KBM-7 (cell line): ENCODE data around the gene MRGPRD.

Experiments used
- DNase-seq: peaks from one replicate; pipeline ENCODE4 v3.0.0-alpha.2; 2015
- in situ Hi-C: fragments of 300-500 bp; cut with MboI; formaldehyde crosslinking; loops from 2 replicates; pipeline ENCODE4 v1.14.3; 2020; ENCODE audit warnings: low sequenced_read_pairs, low pct_unique_long_range_greater_than_20kb, mixed read lengths

The MRGPRD gene

DNA sequence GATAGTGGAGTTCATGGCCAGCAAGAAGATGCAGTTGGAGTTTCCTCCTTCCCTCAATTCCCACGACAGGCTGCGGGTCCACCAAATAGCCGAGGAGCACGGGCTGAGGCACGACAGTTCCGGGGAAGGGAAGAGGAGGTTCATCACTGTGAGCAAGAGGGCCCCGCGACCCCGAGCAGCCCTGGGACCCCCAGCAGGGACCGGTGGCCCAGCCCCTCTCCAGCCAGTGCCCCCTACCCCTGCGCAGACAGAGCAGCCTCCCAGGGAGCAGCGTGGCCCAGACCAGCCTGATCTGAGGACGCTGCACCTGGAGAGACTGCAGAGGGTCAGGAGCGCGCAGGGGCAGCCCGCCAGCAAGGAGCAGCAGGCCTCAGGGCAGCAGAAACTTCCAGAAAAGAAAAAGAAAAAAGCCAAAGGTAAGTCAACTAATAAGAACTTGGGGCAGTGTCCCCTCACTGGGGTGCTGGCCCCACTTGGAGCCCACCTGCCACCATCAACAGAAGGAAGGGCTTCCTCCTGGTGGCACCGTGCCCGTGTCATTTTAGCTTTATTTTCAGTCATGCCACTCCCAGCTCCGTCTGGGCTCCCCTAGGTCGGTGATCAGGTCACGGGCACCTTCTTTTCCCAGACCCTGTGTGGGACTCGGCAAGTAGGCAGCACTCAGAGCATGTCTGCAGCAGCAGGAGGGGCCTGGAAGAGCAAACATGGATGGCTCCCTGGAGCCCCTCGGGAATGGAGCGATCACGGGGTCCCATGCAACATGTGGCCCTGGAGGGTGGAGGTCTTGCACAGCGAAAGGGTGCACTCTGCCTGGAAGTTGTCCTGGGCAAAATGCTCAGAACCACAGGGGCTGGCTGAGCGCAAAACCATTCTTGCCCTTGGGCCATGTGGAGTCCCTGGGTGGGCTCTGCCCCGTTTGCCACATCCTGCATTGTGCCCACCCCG is 43.8 kb downstream of the MRGPRD start:
- DNase-seq, result no peak
- in situ Hi-C loops, result no loop called here

DNA sequence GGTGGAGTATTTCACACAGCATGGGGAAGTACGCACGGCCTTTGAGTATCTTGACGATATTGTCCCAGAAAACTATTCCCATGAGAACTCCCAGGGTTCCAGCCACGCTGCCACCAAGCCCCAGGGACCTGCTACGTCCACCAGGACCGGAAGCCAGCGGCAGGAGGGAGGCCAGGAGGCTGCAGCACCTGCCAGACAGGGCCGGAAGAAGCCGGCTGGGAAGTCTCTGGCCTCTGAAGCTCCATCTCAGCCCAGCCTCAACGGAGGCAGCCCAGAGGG is 44.5 kb downstream of the MRGPRD start:
- DNase-seq, result no peak

DNA sequence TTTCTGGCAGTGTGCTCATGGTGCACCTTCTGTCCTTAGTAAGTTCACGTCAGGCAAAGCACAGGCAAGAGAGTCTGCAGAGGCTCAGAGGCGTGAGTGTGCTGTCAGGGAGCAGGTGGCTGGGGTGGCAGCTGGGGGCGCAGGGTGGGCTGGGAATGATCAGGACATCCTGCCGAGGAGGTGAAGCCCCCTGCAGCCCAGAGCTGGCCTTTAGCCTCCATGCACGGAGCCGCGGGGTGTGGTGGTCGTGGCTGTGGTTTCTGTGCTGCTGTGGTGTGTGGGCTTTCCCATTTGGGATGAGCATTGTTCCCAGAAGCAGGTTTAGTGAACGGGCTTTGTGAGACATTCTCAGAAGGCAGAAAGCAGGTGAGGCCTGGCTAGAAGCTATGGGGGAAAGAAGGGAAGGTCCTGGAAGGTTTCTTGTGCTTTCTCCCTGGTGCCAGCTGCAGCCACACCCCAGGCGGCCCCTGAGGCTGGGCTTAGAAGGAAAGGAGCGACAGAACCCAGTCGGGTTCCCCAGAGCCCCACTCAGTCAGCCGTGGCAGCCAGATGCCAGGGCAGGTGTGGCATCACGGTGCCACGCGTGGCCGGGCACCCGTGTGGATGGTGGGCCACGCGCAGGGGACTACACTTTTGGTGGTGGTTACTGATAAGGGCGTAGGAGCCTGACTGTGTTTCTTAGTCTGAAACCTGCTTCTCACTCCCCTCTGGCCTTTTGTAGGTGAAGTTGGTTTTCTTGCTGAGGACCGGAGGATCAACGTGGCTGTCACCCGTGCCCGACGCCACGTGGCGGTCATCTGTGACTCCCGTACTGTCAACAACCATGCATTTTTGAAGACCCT is 45.0 kb downstream of the MRGPRD start:
- DNase-seq, result no peak
- in situ Hi-C loops, result no loop called here

More for the DNA sequence above, 44.5 kb downstream of the MRGPRD start:
- in situ Hi-C loops, result no loop called here

DNA sequence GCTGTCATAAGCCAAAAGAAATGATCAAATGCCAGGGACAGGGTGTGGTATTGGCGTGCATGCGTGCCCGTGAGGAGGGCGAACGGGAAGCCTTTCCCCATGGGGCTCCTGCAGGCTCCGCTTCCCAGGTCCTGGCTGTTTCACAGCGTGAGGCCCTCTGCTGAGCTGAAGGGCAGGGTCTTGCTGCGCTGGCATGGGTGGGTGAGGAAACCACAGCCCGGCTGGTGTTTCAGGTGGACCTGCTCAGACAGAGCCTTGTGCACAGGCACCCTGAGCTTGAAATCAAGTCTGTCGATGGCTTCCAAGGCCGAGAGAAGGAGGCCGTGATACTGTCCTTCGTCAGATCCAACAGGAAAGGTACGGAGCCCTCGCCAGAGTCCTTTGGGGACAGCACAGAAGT is 45.7 kb downstream of the MRGPRD start:
- no peak for DNase-seq
- in situ Hi-C loops, result no loop called here

DNA sequence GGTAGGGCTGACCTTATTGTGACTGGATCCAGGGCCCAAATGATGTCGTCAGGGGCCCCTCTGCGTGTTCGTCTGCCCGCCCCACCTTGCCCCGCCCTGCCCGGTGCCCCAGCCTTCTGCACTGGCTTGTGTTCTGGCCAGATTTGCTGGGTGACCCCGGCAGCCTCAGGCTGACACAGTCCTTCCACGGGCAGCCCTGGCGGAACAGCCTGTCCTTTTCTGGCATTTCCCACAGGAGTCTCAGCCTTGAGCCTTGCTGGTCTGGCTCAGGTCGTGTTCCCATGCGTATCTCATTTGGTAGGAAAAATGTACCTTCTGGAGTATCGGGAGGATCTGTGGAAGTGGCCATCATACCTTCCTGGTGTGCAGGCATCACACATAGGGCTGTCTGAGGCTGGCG is 46.1 kb downstream of the MRGPRD start:
- no peak for DNase-seq
- in situ Hi-C loops, result no loop called here

DNA sequence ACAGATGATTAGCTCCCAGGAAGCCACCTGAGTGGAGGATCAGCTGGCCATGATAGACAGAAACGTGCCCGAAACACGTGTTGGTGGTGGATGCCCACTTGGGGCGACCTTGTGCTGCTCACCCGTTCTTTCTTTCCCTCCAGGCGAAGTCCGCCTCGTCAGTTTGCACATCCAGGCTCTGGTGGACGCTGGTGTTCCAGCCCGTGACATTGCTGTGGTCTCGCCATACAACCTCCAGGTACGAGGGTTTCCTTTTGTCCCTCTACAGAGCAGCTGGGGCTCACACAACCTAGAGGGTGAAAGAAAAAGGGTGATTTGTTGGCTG is 46.5 kb downstream of the MRGPRD start:
- in situ Hi-C loops, result no loop called here
- DNase-seq, result no peak

DNA sequence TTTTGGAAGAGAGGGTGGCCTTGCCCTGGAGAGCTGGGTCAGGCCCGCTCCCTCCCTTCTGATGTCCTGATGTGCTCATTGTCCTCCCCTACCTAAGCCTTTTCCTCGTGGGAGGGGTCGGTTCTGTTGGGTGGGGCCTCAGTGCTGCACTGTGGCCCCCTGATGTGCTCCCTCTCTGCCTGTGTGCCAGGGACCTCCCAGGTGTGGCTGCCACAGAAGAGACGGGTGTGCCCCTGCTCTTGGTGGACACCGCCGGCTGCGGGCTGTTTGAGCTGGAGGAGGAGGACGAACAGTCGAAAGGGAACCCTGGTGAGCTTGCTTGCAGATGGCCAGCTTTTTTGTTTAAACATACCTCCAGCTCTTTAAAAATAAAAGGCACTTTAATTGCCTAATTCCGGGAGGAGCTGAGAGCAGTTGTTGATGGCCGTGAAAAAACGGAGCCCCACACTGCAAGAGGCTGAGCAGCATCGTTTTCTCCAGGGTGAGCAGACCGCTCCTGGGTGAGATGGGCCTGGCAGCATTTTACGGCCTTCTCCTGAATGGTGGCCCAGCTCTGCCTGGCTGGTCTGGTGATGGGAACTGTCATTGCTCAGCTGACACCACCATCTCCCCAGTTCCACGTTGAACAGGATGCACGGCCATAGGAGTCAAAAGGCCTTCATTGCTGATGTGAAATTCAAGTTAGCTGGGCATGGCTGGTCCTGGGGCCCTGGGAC is 47.0 kb downstream of the MRGPRD start:
- DNase-seq, result no peak
- in situ Hi-C loops, result no loop called here

DNA sequence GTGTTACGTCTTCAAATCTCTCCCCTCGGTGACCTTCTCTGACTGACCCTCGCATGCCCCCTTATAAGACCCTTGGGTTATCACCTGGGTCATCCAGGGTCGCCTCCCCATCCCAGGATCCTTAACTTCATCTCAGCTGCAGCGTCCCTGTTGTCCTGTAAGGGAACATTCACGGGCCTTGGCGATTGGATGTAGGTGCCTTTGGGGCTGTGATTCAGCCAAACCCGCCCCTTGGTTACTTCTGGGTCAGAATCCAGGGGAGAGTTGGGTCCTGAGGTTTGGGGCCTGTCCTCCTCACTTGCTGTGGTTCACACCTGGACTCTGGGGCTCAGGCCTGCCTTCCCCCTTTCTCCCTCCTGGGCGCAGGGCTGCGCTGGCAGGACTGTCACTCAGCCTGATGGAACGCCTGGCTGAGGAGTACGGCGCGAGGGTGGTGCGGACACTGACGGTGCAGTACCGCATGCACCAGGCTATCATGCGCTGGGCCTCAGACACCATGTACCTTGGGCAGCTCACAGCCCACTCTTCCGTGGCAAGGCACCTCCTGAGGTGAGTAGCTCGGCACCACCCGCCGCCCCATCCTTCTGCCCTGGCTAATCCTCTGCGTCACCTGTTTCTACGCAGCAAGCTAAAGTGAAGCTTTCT is 47.7 kb downstream of the MRGPRD start:
- in situ Hi-C loops, result no loop called here
- no peak for DNase-seq

DNA sequence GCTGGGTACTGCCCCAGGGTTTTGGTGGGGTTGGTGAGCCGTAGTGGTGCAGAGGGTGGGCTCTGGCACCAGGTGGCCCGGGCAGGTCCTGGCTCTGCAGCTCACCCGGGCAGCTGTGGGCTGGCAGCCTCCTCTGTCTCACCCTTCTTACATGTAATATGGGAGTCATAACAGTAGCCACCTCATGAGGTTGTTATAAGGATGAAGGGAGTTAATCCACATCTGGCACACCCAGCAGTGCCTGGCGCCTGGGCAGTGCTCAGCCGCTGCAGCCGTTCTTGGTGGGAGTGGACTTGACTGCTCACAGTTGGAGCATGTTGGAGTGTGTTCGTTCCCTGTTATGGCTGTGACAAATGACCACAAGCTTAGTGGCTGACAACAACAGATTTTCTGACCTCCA is 48.4 kb downstream of the MRGPRD start:
- DNase-seq, result no peak
- in situ Hi-C loops, result no loop called here

DNA sequence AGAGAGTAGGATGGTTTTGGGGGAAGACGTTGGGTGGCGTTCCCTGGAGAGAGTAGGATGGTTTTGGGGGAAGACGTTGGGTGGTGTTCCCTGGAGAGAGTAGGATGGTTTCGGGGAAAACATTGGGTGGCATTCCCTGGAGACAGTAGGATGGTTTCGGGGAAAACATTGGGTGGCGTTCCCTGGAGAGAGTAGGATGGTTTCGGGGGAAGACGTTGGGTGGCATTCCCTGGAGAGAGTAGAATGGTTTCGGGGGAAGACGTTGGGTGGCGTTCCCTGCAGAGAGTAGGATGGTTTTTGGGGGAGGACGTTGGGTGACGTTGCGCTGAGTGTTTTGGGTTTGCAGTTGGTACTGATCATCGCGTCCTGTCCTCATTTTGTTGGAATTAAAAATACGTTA is 48.9 kb downstream of the MRGPRD start:
- DNase-seq, result no peak
- in situ Hi-C loops, result no loop called here

DNA sequence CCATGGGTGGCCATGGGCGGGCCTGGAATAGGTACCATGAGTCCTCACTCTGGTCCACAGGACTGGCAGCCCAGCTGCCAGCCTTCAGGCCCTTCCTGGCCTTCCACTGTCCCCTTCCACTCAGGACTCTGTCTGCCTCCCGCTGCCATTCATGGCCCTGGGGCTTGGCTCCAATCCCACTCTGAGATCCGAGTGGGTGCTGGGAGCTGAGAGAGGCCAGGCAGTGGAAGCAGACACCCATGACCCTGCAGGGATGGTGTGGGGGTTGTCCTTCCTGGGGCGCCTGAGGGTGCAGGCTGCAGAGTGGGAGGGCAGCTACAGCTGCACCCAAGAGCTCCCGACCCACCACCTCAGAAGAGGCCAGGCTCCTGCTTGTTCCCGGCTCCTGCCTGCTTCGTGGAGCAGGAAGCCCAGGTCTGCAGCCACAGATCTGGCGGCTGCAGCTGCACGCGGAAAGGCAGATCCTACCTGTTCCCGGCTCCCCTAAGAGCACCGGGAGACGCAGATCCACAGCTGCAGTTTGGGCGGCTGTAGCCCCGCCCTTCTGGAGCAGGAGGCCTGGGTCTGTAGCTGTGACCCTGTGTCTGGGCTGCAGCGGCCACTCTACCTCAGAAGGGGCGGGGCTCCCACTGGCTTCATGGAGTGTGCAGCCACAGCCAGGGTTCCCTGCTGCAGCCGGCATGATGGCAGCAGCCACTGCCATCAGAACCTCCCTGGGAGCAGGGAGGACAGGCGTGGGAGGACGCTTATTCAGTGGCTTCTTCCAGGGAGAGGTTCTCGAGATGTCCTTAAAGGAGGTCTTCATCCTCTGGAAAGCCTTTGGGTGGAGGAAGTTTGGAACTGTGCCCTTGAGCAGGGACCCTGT is 49.6 kb downstream of the MRGPRD start:
- in situ Hi-C loops, result no loop called here
- DNase-seq, result no peak
